Mesendoderm (in vitro differentiated cells): Measurements from ENCODE around the gene FPGT.

Experiments used
- DNase-seq: peaks from one replicate; pipeline ENCODE4 v3.0.0; 2013
- H2AK5ac ChIP-seq: 2 replicates; pipeline ENCODE4 v1.6.1; 2013; ENCODE audit warnings: low read length, inconsistent platforms
- H2BK120ac ChIP-seq: 2 replicates; pipeline ENCODE4 v1.6.1; 2013; ENCODE audit warnings: low read depth, mild to moderate bottlenecking, low read length, moderate library complexity, mixed read lengths
- H2BK15ac ChIP-seq: replicated peaks from 2 replicates; pipeline ENCODE4 v1.6.1; 2013; ENCODE audit warnings: low read depth, mild to moderate bottlenecking, moderate library complexity
- H2BK5ac ChIP-seq: 2 replicates; pipeline ENCODE4 v1.6.1; 2013; ENCODE audit warnings: low read length, inconsistent platforms
- H3K18ac ChIP-seq: 2 replicates; pipeline ENCODE4 v1.6.1; 2013; ENCODE audit warnings: mild to moderate bottlenecking, low read length, mixed read lengths
- H3K23ac ChIP-seq: one replicate; pipeline ENCODE4 v1.6.1; 2013; ENCODE audit warnings: low read length
- H3K27ac ChIP-seq: 2 replicates; pipeline ENCODE4 v1.5.1; 2013; ENCODE audit warnings: low read depth, mild to moderate bottlenecking, inconsistent platforms, low read length, moderate library complexity
- H3K27me3 ChIP-seq: 2 replicates; pipeline ENCODE4 v1.6.1; 2013; ENCODE audit warnings: low read length, control low read depth, mild to moderate bottlenecking, inconsistent platforms; ENCODE audit not compliant: insufficient read depth, poor library complexity
- H3K36me3 ChIP-seq: 2 replicates; pipeline ENCODE4 v1.6.1; 2013; ENCODE audit warnings: low read length, inconsistent platforms; ENCODE audit not compliant: control insufficient read depth, insufficient read depth
- H3K4ac ChIP-seq: one replicate; pipeline ENCODE4 v1.6.1; 2013; ENCODE audit warnings: low read depth, mild to moderate bottlenecking, low read length, moderate library complexity
- H3K4me1 ChIP-seq: 2 replicates; pipeline ENCODE4 v1.6.1; 2013; ENCODE audit warnings: low read depth, low read length, inconsistent platforms; ENCODE audit not compliant: control insufficient read depth
- H3K4me2 ChIP-seq: 2 replicates; pipeline ENCODE4 v1.6.1; 2013; ENCODE audit warnings: low read length
- H3K4me3 ChIP-seq: 2 replicates; pipeline ENCODE4 v1.5.1; 2013; ENCODE audit warnings: mild to moderate bottlenecking, low read length
- H3K56ac ChIP-seq: one replicate; pipeline ENCODE4 v1.6.1; 2013; ENCODE audit warnings: low read length
- H3K79me1 ChIP-seq: 2 replicates; pipeline ENCODE4 v1.6.1; 2013; ENCODE audit warnings: low read length, inconsistent platforms
- H3K79me2 ChIP-seq: 2 replicates; pipeline ENCODE4 v1.6.1; 2013; ENCODE audit warnings: mild to moderate bottlenecking, low read length; ENCODE audit not compliant: control insufficient read depth, insufficient read depth
- H3K9ac ChIP-seq: 2 replicates; pipeline ENCODE4 v1.6.1; 2013; ENCODE audit warnings: low read length, inconsistent platforms
- H4K5ac ChIP-seq: one replicate; pipeline ENCODE4 v1.6.1; 2013; ENCODE audit warnings: low read length
- H4K8ac ChIP-seq: one replicate; pipeline ENCODE4 v1.6.1; 2013; ENCODE audit warnings: low read depth, mild to moderate bottlenecking, control low read depth, low read length, moderate library complexity
- WGBS: extraction: QIAGEN DNeasy Blood & Tissue Kit; methylation state at CpG from one replicate; pipeline ENCODE4 v1.1.7; 2013; ENCODE audit warnings: low lambda C conversion rate, missing lambda C conversion rate; ENCODE audit not compliant: insufficient coverage; ENCODE audit errors: extremely low coverage; 5-methylcytosine and 5-hydroxymethylcytosine counted together

The FPGT gene

DNA sequence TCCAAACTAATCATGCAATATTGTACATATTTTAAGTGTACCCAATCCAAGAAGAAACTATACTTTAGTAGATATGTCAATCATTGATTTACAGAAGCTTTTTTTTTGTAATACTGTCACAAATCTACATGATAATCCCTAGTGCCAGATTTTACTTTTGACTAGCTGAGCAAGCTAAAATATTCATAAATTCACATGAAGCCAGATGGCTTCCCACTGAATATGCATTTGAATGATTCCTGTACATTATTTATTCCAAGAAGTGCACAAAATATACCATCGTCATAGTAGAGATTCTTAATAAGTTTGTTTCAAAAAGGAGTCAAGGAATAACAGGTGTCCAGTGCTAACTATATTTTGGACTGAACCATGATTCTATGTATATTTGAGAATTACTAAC, 17.2 kb downstream of the FPGT start:
- Histone ChIP-seq H3K36me3 (no peaks in the 10 kb centered on the region), H4K8ac (no peak overlapping the region), H2AK5ac (no peak overlapping the region), H3K79me2 (no peaks in the 10 kb centered on the region), H3K9ac (no peak overlapping the region), H3K56ac (no peak overlapping the region), H3K79me1 (no peaks in the 10 kb centered on the region), H3K18ac (no peak overlapping the region), H3K4me1 (no peaks in the 10 kb centered on the region), H3K4me3 (no peak overlapping the region), H3K27me3 (no peaks in the 10 kb centered on the region), H3K4ac (no peak overlapping the region), H4K5ac (no peak overlapping the region), H2BK15ac (no peak overlapping the region), H3K4me2 (no peak overlapping the region), H3K23ac (no peak overlapping the region), H2BK120ac (no peak overlapping the region), H3K27ac (no peak overlapping the region), H2BK5ac (no peak overlapping the region)
- no peak for DNase-seq
- no CpG with 5 or more reads among the region's 1 CpG for WGBS

DNA sequence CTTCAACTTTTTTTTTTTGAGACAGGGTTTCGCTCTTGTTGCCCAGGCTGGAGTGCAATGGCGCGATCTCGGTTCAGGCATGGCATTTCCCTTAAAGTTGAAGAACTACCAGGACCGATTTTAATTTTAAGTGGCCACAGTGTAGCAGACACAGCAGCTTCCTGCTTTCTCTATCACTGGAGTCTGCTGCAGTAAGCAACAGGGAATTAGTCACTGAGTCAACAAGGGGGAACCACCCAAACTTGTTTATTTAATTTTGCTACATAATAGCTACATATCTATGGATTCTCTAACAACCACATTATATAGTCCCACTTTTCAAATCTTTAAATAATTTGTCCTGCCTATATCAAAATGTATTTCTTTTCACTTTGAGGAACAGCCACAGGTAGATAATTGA, 24.7 kb downstream of the FPGT start:
- no peak overlapping the region for H2BK15ac ChIP-seq
- H2BK5ac ChIP-seq: no peak overlapping the region
- WGBS: no CpG with 5 or more reads among the region's 5 CpGs
- no peaks in the 10 kb centered on the region for H3K79me1 ChIP-seq
- H3K27ac ChIP-seq: no peak overlapping the region
- H3K79me2 ChIP-seq: no peaks in the 10 kb centered on the region
- H4K5ac ChIP-seq: no peak overlapping the region
- H3K4me3 ChIP-seq: no peak overlapping the region
- no peaks in the 10 kb centered on the region for H3K36me3 ChIP-seq
- H3K27me3 ChIP-seq: no peaks in the 10 kb centered on the region
- H2BK120ac ChIP-seq: no peak overlapping the region
- no peak for DNase-seq
- no peaks in the 10 kb centered on the region for H3K4me1 ChIP-seq
- H4K8ac ChIP-seq: no peak overlapping the region
- no peak overlapping the region for H3K9ac ChIP-seq
- no peak overlapping the region for H3K56ac ChIP-seq
- no peak overlapping the region for H3K18ac ChIP-seq
- no peak overlapping the region for H3K4ac ChIP-seq
- no peak overlapping the region for H3K23ac ChIP-seq
- H3K4me2 ChIP-seq: no peak overlapping the region
- no peak overlapping the region for H2AK5ac ChIP-seq

DNA sequence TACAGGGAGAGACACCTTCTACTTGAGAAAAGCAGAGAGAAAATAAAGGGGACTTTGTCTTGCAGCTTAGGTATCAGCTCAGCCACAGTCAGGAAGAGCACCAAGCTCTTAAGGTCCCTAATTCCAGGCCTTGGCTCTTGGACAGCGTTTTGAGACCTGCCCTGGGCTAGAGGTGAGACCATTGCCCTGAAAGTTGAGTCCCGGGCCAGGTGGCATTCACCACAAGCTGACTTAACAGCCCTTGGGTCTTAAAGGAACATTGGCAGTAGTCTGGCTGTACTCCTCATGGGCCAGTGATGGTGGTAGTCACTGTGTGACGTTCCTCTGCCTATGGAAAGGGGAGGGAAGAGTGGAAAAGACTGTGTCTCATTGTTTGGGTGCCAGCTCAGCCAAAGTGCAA, 25.4 kb downstream of the FPGT start:
- no peak overlapping the region for H2BK15ac ChIP-seq
- no CpG with 5 or more reads among the region's 3 CpGs for WGBS
- H3K4me1 ChIP-seq: no peaks in the 10 kb centered on the region

DNA sequence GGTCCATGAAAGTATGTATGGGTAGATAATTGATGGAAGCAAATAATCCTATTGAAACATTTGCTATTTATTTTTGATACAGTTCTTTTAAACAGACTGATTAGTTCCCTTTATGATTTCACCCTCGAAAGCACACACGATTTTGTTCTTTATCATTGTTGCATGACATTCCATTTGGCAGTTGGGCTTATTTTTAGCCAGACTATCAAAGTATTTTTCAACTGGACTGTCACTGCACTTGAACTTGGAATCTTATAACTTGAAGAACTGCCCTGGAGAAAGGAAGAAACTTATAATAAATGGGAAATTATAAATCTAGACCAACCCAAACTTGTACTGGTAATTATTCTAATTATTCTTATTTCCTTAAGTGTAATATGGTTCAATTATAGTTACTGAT, 37.1 kb downstream of the FPGT start, which contains the start of gene TNNI3K:
Gene TNNI3K (plus strand): TSS at position 235 of the 400 bp plus-strand sequence. CDS start 65 bp downstream, at position 300.
- Histone ChIP-seq H2BK5ac (no peak within 1 kb of the TSS), H3K4ac (no peak within 1 kb of the TSS), H3K18ac (no peak within 1 kb of the TSS), H2BK120ac (no peak within 1 kb of the TSS), H3K56ac (no peak within 1 kb of the TSS), H4K8ac (peak within 1 kb of the TSS; percentile 56), H3K9ac (no peak within 1 kb of the TSS), H3K79me1 (no peaks in the 10 kb centered on the region), H3K79me2 (no peaks in the 10 kb centered on the region), H3K36me3 (no peaks in the 10 kb centered on the region), H3K23ac (no peak within 1 kb of the TSS), H4K5ac (no peak within 1 kb of the TSS), H3K27me3 (no peaks in the 10 kb centered on the region), H3K4me2 (no peak within 1 kb of the TSS), H3K27ac (no peak within 1 kb of the TSS), H3K4me3 (no peak within 1 kb of the TSS), H3K4me1 (no peaks in the 10 kb centered on the region), H2AK5ac (no peak within 1 kb of the TSS), H2BK15ac (no peak within 1 kb of the TSS)
- no peak for DNase-seq
- no CpG with 5 or more reads among the region's 2 CpGs for WGBS

More for the DNA sequence above, 25.4 kb downstream of the FPGT start:
- Histone ChIP-seq H4K5ac (no peak overlapping the region), H3K79me1 (no peaks in the 10 kb centered on the region), H3K36me3 (no peaks in the 10 kb centered on the region), H2BK120ac (no peak overlapping the region), H3K56ac (no peak overlapping the region), H3K4me2 (no peak overlapping the region), H2BK5ac (no peak overlapping the region), H2AK5ac (no peak overlapping the region), H3K4me3 (no peak overlapping the region), H3K27me3 (no peaks in the 10 kb centered on the region), H3K79me2 (no peaks in the 10 kb centered on the region), H3K9ac (no peak overlapping the region), H3K23ac (no peak overlapping the region), H3K27ac (no peak overlapping the region), H4K8ac (no peak overlapping the region), H3K4ac (no peak overlapping the region), H3K18ac (no peak overlapping the region)
- DNase-seq: no peak

DNA sequence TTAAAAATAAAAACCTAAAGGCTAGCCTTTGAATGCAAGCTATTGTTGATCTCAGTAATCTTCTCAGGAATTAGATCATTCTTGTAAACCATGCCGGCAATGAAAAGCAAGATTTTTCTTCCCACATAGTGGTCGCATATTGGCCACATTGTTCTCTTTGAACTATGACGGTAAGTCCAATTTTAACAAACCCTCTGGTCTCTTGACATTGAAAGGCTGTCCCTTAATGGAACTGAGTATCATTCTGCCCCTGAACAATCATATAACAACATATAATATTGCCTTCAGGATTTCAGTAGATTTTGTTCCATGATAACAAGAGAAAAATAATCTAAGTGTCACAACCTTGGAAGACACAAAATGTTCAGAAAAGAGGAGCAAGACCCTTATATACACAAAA, 38.4 kb downstream of the FPGT start:
- no peaks in the 10 kb centered on the region for H3K4me1 ChIP-seq
- H2BK120ac ChIP-seq: no peak overlapping the region
- no peak overlapping the region for H3K4me3 ChIP-seq
- no peak overlapping the region for H4K8ac ChIP-seq
- no peak overlapping the region for H3K27ac ChIP-seq
- no peak overlapping the region for H3K4ac ChIP-seq
- no peaks in the 10 kb centered on the region for H3K36me3 ChIP-seq
- no peaks in the 10 kb centered on the region for H3K27me3 ChIP-seq
- H2AK5ac ChIP-seq: no peak overlapping the region
- H3K79me2 ChIP-seq: no peaks in the 10 kb centered on the region
- H3K23ac ChIP-seq: no peak overlapping the region
- H3K79me1 ChIP-seq: no peaks in the 10 kb centered on the region
- no peak overlapping the region for H3K9ac ChIP-seq
- H2BK15ac ChIP-seq: no peak overlapping the region
- no peak overlapping the region for H3K56ac ChIP-seq
- no peak for DNase-seq
- no peak overlapping the region for H4K5ac ChIP-seq
- H2BK5ac ChIP-seq: no peak overlapping the region
- no peak overlapping the region for H3K18ac ChIP-seq
- WGBS: no CpG with 5 or more reads among the region's 3 CpGs
- H3K4me2 ChIP-seq: no peak overlapping the region

DNA sequence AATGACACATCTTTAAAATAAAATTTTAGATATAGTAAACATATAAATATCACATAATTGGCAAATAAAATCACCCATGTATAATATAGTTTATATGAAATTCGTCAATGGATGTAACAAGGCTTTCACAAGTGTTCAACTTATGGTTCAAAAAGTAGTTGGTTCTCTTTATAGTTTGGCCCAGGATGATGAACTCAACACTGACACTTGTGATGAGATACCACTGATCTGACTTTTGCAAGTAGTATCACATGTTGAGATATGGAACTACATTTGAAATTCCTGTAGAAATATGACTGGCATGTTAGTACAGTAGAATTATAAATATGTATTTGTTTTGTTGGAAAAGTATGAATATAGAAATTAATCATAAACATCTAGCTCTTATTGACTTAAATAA, 39.0 kb downstream of the FPGT start:
- Histone ChIP-seq H3K4ac (no peak overlapping the region), H3K9ac (no peak overlapping the region), H3K4me2 (no peak overlapping the region), H3K56ac (no peak overlapping the region), H3K4me1 (no peaks in the 10 kb centered on the region), H4K8ac (no peak overlapping the region), H3K27ac (no peak overlapping the region), H3K79me1 (no peaks in the 10 kb centered on the region), H2BK120ac (no peak overlapping the region), H3K23ac (no peak overlapping the region), H2BK5ac (no peak overlapping the region), H3K18ac (no peak overlapping the region), H3K27me3 (no peaks in the 10 kb centered on the region), H2AK5ac (no peak overlapping the region), H4K5ac (no peak overlapping the region), H3K36me3 (no peaks in the 10 kb centered on the region), H3K79me2 (no peaks in the 10 kb centered on the region), H2BK15ac (no peak overlapping the region), H3K4me3 (no peak overlapping the region)
- WGBS: no CpG with 5 or more reads among the region's 1 CpG
- no peak for DNase-seq
